Natural killer cell treated with Interleukin-12 subunit alpha and Interleukin-12 subunit beta and Interleukin-15 and Interleukin-18, amount 100 ng/mL, for 72 hours (primary cell): Measurements from ENCODE around the gene WNT11. TPM values are rescaled to one million over a fixed set of nuclear protein-coding genes. Genes with fewer than 3 reads are reported as not detected.

Source experiments
- ATAC-seq, 2 donors: fragments of 150-1000 bp; cut with Tn5 transposase in 1 of 2; sonication (Bioruptor Pico), chemical (Tn5 transposase) in 1 of 2; 2 replicates each; pipeline ENCODE4 v1.10.0; 2021
- DNase-seq: peaks from one replicate; pipeline ENCODE4 v3.0.0; 2022; ENCODE audit warnings: low spot score
- H3K27ac Mint-ChIP-seq, 2 donors: 1 replicate in 1 of 2; 2 replicates in 1 of 2; pipeline ENCODE4 v1.8.0; 2022; ENCODE audit warnings: mixed read lengths in 2 of 2, mild to moderate bottlenecking in 1 of 2, moderate library complexity in 1 of 2
- H3K27me3 Mint-ChIP-seq, 2 donors: 1 replicate in 1 of 2; 2 replicates in 1 of 2; pipeline ENCODE4 v1.8.0; 2022; ENCODE audit warnings: mixed read lengths in 2 of 2
- H3K36me3 Mint-ChIP-seq: one replicate; pipeline ENCODE4 v1.8.0; 2022; ENCODE audit warnings: mixed read lengths
- H3K4me1 Mint-ChIP-seq, 2 donors: 1 replicate in 1 of 2; 2 replicates in 1 of 2; pipeline ENCODE4 v1.8.0; 2022; ENCODE audit warnings: low read depth in 2 of 2, mixed read lengths in 2 of 2, mild to moderate bottlenecking in 1 of 2
- H3K4me3 Mint-ChIP-seq: one replicate; pipeline ENCODE4 v1.8.0; 2022; ENCODE audit warnings: mixed read lengths
- H3K9me3 Mint-ChIP-seq: 2 replicates; pipeline ENCODE4 v1.8.0; 2022; ENCODE audit warnings: mixed read lengths
- total RNA-seq, 2 donors: library from RNA; stranded (reverse); gene quantifications; one replicate each; pipeline ENCODE4 v1.2.3, GENCODE V29; 2022

The WNT11 gene
- total RNA-seq, 2 donors from 2014 or later, result 0.57 to 1.7 TPM

DNA sequence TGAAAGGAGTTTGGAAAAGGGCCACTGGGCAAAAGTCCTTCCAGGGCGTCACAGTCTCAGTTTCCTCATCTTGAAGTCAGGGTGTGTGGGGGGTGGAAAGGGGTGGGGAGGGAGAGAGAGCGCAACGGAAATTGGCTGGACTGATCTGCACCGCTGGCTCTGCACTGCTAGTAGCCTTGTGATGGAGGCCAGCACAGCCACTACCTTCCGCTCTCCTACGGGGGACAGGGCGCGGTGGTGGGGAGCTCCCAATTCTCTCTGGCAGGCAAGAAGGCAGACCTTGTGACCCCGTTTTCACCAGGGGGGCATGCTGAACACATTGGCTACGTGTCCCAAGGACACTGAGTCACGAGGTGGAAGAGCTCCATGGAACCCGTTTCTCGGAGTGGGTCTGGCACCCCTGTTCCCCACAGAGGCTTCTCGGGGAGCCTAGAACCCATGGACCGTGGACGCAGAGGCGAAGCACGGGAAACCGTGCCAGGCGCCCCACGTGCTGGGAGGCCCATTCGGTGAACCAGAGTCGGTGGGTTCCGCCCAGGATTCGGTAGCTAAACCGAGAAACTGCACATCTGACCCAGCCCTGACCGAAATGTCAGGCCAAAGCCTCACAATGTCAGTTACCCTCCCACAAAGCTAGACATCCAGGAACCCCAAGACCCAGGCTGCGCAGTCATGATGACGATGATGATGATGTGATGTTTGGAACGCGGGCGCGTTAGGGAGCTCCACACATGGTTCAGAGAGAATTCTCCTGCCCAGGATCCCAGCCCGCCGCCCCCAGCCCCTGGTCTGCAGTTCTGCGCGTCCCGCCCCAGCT, 28.3 kb upstream of the WNT11 start:
- ATAC-seq (peak; percentile 4 to 36), DNase-seq (no peak)
- Mint-ChIP-seq H3K9me3 (no peaks in the 10 kb centered on the region), H3K4me1 (peaks cover 29 to 30% of the 10 kb centered on the region in 2 donors), H3K27me3 (no peaks in the 10 kb centered on the region), H3K36me3 (no peaks in the 10 kb centered on the region), H3K4me3 (peak overlapping the region; percentile 89), H3K27ac (peak overlapping the region; percentile 93 to 97)

- H3K36me3 Mint-ChIP-seq, result no peaks in the 10 kb centered on the region
- H3K27ac Mint-ChIP-seq, result peak overlapping the region in 1 of 2 donors; percentile 93
- H3K4me1 Mint-ChIP-seq, result peaks cover 29 to 30% of the 10 kb centered on the region in 2 donors
- H3K4me3 Mint-ChIP-seq, result no peak overlapping the region
- no peak for ATAC-seq
- no peak for DNase-seq
- H3K9me3 Mint-ChIP-seq, result no peaks in the 10 kb centered on the region
- no peaks in the 10 kb centered on the region for H3K27me3 Mint-ChIP-seq
Observed at GRCh38 chr11:76234021-76234415, 27.7 kb upstream of the WNT11 start.

GRCh38 chr11:76233196-76233921, 27.1 kb upstream of the WNT11 start:
- Mint-ChIP-seq H3K4me3 (peak overlapping the region; percentile 47), H3K36me3 (no peaks in the 10 kb centered on the region), H3K4me1 (peaks cover 29 to 30% of the 10 kb centered on the region in 2 donors), H3K9me3 (no peaks in the 10 kb centered on the region), H3K27me3 (peaks cover 0 to under 1% of the 10 kb centered on the region in 2 donors), H3K27ac (no peak overlapping the region)
- ATAC-seq (no peak), DNase-seq (no peak)

DNA sequence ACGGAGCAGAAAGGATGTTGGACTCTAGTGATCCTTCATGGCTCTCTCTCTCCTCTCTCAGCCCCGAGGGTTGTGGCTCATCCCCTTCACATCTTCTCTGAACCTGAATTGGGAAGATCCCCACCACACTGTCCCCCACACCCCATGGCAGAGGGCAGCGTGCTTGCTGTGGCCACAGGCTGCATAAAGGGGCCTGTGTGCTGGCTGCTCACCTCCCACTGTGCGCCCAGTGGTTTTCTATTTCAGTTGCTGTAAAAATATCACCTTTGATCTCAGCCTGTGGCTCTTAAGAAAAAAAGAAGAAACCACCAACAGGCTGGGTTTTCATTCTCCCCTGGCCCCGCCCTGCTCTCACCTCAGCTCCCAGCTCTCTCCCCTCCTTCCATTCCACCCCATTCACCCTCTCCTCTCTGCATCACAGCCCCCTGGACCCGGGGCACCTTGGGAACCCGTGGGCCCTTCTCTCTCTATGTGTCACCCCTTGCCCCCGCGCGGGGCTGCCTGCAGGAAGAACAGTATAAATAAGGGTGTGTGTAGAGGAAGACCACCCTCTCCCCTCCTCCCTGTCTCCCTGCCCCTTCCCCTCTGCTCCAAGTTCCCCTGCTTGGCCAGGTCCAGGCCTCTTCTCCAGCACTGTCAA, 25.8 kb upstream of the WNT11 start:
- ATAC-seq (no peak), DNase-seq (no peak)
- H3K9me3 Mint-ChIP-seq, result no peaks in the 10 kb centered on the region
- H3K27me3 Mint-ChIP-seq, result peaks cover 0 to 2% of the 10 kb centered on the region in 2 donors
- H3K4me3 Mint-ChIP-seq, result no peak overlapping the region
- peaks cover 29 to 30% of the 10 kb centered on the region in 2 donors for H3K4me1 Mint-ChIP-seq
- H3K36me3 Mint-ChIP-seq, result no peaks in the 10 kb centered on the region
- no peak overlapping the region for H3K27ac Mint-ChIP-seq

- Mint-ChIP-seq H3K27me3 (peaks cover 0 to 2% of the 10 kb centered on the region in 2 donors), H3K27ac (no peak overlapping the region), H3K36me3 (no peaks in the 10 kb centered on the region), H3K4me3 (no peak overlapping the region), H3K9me3 (no peaks in the 10 kb centered on the region), H3K4me1 (peaks cover 24 to 25% of the 10 kb centered on the region in 2 donors)
- ATAC-seq (no peak), DNase-seq (no peak)
Observed at GRCh38 chr11:76231121-76231738, 24.9 kb upstream of the WNT11 start.

GRCh38 chr11:76230392-76230791, 24.1 kb upstream of the WNT11 start:
- no peak overlapping the region for H3K27ac Mint-ChIP-seq
- no peaks in the 10 kb centered on the region for H3K36me3 Mint-ChIP-seq
- H3K4me1 Mint-ChIP-seq, result peaks cover 16% of the 10 kb centered on the region in 2 donors

GRCh38 chr11:76229690-76230240, 23.5 kb upstream of the WNT11 start:
- ATAC-seq, result no peak
- H3K4me3 Mint-ChIP-seq, result no peak overlapping the region
- no peak overlapping the region for H3K27ac Mint-ChIP-seq
- no peaks in the 10 kb centered on the region for H3K36me3 Mint-ChIP-seq
- DNase-seq, result no peak
- H3K9me3 Mint-ChIP-seq, result no peaks in the 10 kb centered on the region
- peaks cover 12% of the 10 kb centered on the region in 2 donors for H3K4me1 Mint-ChIP-seq
- peaks cover 0 to 2% of the 10 kb centered on the region in 2 donors for H3K27me3 Mint-ChIP-seq

More at GRCh38 chr11:76230392-76230791, 24.1 kb upstream of the WNT11 start:
- DNase-seq (no peak), ATAC-seq (no peak)
- no peaks in the 10 kb centered on the region for H3K9me3 Mint-ChIP-seq
- no peak overlapping the region for H3K4me3 Mint-ChIP-seq
- H3K27me3 Mint-ChIP-seq, result peaks cover 0 to 2% of the 10 kb centered on the region in 2 donors

DNA sequence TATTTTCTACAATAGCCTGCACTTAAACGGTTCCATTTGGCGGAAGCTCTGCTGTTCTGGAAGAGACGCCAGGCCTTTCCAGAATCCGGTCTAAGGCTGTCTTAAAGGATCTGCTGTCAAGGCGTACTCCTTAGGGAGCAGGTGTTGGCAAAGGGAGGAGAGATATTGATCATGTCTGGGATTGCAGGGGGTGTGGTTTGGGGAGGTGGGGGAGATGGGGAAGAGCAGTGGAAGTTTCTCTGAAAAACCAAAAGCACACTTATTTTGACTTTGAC, 22.5 kb upstream of the WNT11 start:
- no peak for ATAC-seq
- H3K27ac Mint-ChIP-seq, result no peak overlapping the region
- H3K9me3 Mint-ChIP-seq, result no peaks in the 10 kb centered on the region

DNA sequence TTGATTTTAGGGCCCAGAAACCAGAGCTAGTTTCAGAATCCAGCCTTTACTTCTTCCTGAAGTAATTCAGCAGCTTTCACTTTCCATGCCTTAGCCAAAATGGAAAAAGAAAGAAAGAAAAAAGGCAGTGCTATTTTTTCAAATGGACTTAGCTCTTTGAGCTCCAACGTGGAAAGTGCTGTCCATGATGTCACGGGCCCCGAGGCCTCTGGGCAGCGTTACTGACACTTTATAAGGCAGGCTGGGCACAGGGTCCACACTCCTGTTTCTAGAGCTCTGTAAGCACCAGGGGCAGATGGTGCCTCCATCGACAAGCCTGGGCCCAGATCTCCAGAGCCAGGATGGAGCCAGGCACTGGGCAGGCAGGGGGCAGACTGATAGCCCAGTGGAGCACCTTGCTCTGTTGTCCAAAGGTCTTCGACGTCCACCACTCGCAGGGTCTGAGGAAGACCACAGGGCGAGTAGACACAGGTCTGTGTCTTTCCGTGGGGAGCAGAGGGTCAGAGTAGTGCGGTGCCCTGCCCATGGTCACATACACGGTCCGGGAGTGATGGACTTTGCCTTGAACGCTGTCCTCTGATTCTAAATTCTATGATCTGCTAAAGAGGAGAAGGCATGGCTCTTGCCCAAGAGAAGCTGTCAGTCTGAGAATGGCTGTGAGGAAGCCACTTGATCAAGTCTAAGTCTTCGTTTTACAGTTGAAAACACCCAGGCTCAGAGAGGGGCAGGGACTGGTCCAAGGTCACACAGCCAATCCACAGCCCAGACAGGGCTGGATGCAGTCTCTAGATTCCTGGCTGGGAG, 22.0 kb upstream of the WNT11 start:
- DNase-seq (no peak), ATAC-seq (no peak)
- Mint-ChIP-seq H3K36me3 (no peaks in the 10 kb centered on the region), H3K9me3 (no peaks in the 10 kb centered on the region), H3K4me1 (peaks cover 6 to 12% of the 10 kb centered on the region in 2 donors), H3K27ac (peak overlapping the region in 1 of 2 donors; percentile 36), H3K4me3 (no peak overlapping the region), H3K27me3 (peaks cover 0 to 2% of the 10 kb centered on the region in 2 donors)

More for the DNA sequence above, 22.5 kb upstream of the WNT11 start:
- H3K4me3 Mint-ChIP-seq, result no peak overlapping the region
- H3K27me3 Mint-ChIP-seq, result peaks cover 0 to 2% of the 10 kb centered on the region in 2 donors
- peaks cover 10 to 12% of the 10 kb centered on the region in 2 donors for H3K4me1 Mint-ChIP-seq
- H3K36me3 Mint-ChIP-seq, result no peaks in the 10 kb centered on the region
- no peak for DNase-seq

DNA sequence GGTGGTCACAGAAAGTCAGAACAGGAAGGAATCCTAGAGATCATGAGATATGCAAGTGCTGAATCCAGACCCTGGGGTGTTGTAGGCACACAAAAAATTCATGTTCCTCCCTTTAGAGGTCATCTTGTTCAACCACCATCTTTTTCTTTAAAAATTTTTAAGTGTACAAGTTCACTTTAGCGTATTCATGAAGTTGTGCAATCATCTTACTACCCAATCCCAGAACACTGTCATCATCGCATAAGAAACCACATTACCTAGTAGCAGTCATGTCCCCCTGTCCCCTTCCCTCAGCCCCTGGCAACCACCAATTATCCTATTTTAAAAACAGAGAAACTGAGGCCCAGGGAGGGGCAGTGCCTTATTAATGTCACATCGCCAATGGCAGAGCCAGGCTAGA, 20.3 kb upstream of the WNT11 start:
- Mint-ChIP-seq H3K36me3 (no peaks in the 10 kb centered on the region), H3K4me1 (peaks cover 0 to 4% of the 10 kb centered on the region in 2 donors), H3K4me3 (no peak overlapping the region), H3K27me3 (peaks cover 0 to 2% of the 10 kb centered on the region in 2 donors), H3K27ac (no peak overlapping the region), H3K9me3 (no peaks in the 10 kb centered on the region)
- ATAC-seq, result no peak
- no peak for DNase-seq

DNA sequence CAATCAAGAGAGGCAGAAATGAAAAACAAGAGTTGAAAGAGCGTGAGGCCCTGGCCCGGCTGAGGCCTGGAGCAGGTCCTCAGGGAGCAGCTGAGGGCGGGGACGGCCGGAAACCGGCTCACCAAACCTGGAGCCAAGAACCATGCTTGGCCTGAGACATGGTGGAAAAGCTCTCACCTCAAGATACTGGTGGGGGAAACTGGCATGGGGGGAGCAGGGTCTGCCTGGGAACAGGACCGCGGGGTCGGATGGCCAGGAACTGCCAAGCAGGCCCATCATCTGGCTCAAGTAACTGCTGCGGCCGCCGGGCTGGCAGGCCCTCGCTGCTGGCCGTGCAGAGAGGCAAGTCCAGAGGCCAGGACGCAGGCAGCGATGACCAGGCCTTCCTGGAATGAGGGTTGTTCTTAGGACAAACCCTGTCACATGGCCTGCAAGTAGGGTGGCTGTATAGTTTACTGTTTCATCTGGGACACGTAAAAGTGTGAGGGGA, 18.9 kb upstream of the WNT11 start:
- no peak for DNase-seq
- H3K4me1 Mint-ChIP-seq, result no peaks in the 10 kb centered on the region
- no peak overlapping the region for H3K4me3 Mint-ChIP-seq
- H3K27ac Mint-ChIP-seq, result no peak overlapping the region
- peaks cover 6% of the 10 kb centered on the region in 2 donors for H3K27me3 Mint-ChIP-seq
- H3K36me3 Mint-ChIP-seq, result no peaks in the 10 kb centered on the region
- H3K9me3 Mint-ChIP-seq, result no peaks in the 10 kb centered on the region
- ATAC-seq, result peak in 1 of 2 donors; percentile 21

- Mint-ChIP-seq H3K4me1 (no peaks in the 10 kb centered on the region), H3K9me3 (no peaks in the 10 kb centered on the region), H3K4me3 (no peak overlapping the region), H3K27ac (no peak overlapping the region), H3K36me3 (no peaks in the 10 kb centered on the region), H3K27me3 (peaks cover 10 to 11% of the 10 kb centered on the region in 2 donors)
- no peak for DNase-seq
- ATAC-seq, result no peak
Observed at GRCh38 chr11:76224461-76225121, 18.3 kb upstream of the WNT11 start.
